Progenitor cell of endocrine pancreas (in vitro differentiated cells): Measurements from ENCODE around the gene KDM5A. TPM values are rescaled to one million over a fixed set of nuclear protein-coding genes. Genes with fewer than 3 reads are reported as not detected.
"Not testable (repeated sequence)": the region's sequence is repeated elsewhere in the genome, so short reads cannot be mapped to it uniquely, and the experiment has no call there.

Experiments
- DNase-seq: peaks from one replicate; pipeline ENCODE4 v3.0.0; 2021; ENCODE audit warnings: low spot score; ENCODE audit not compliant: unreplicated experiment
- H3K27ac Mint-ChIP-seq: 2 replicates; pipeline ENCODE4 v1.8.0; 2021; ENCODE audit warnings: mild to moderate bottlenecking, moderate library complexity, mixed read lengths
- H3K27me3 Mint-ChIP-seq: 2 replicates; pipeline ENCODE4 v1.8.0; 2021; ENCODE audit warnings: mixed read lengths
- H3K36me3 Mint-ChIP-seq: 2 replicates; pipeline ENCODE4 v1.8.0; 2022; ENCODE audit warnings: mixed read lengths; ENCODE audit not compliant: insufficient read depth
- H3K4me1 Mint-ChIP-seq: 2 replicates; pipeline ENCODE4 v1.8.0; 2021; ENCODE audit warnings: low read depth, mixed read lengths
- H3K4me3 Mint-ChIP-seq: 2 replicates; pipeline ENCODE4 v1.8.0; 2021; ENCODE audit warnings: low read depth, mild to moderate bottlenecking, moderate library complexity, mixed read lengths
- H3K9me3 Mint-ChIP-seq: 2 replicates; pipeline ENCODE4 v1.8.0; 2021; ENCODE audit warnings: low read depth, mixed read lengths
- CTCF ChIP-seq: fragments of 200-600 bp; sonication (generic); IDR thresholded peaks from one replicate; pipeline ENCODE4 v1.5.0; 2021; ENCODE audit warnings: antibody characterized with exemption, mild to moderate bottlenecking; ENCODE audit not compliant: unreplicated experiment
- total RNA-seq: library from RNA; stranded (reverse); gene quantifications from 2 replicates; pipeline ENCODE4 v1.2.1, GENCODE V29; 2021

KDM5A gene
- total RNA-seq, 1 donor from 2014 or later: 137 TPM

- TF ChIP-seq CTCF: no peak
Observed at GRCh38 chr12:240566-240965, 148.6 kb downstream of the KDM5A start.

GRCh38 chr12:238736-239398 lies 150.3 kb downstream of the KDM5A start:
- no peak for DNase-seq
- H3K36me3 Mint-ChIP-seq: peaks cover 3% of the 10 kb centered on the region
- peaks cover 3% of the 10 kb centered on the region for H3K27me3 Mint-ChIP-seq
- no peaks in the 10 kb centered on the region for H3K4me1 Mint-ChIP-seq
- H3K4me3 Mint-ChIP-seq: no peak overlapping the region
- no peak overlapping the region for H3K27ac Mint-ChIP-seq
- TF ChIP-seq CTCF: no peak
- H3K9me3 Mint-ChIP-seq: peaks cover 17% of the 10 kb centered on the region

More at GRCh38 chr12:240566-240965, 148.6 kb downstream of the KDM5A start:
- Mint-ChIP-seq H3K27me3 (peaks cover 3% of the 10 kb centered on the region), H3K4me1 (no peaks in the 10 kb centered on the region), H3K9me3 (peaks cover 9% of the 10 kb centered on the region), H3K27ac (no peak overlapping the region), H3K4me3 (no peak overlapping the region), H3K36me3 (peaks cover 3% of the 10 kb centered on the region)
- DNase-seq: no peak

- Mint-ChIP-seq H3K27me3 (peaks cover 3% of the 10 kb centered on the region), H3K27ac (no peak overlapping the region), H3K4me1 (no peaks in the 10 kb centered on the region), H3K9me3 (peaks cover 17% of the 10 kb centered on the region), H3K36me3 (peaks cover 3% of the 10 kb centered on the region), H3K4me3 (no peak overlapping the region)
- DNase-seq: no peak
- TF ChIP-seq CTCF: no peak
Observed at GRCh38 chr12:238116-238515, 151.0 kb downstream of the KDM5A start.

- peaks cover 17% of the 10 kb centered on the region for H3K9me3 Mint-ChIP-seq
- H3K4me1 Mint-ChIP-seq: no peaks in the 10 kb centered on the region
- no peak overlapping the region for H3K4me3 Mint-ChIP-seq
- H3K36me3 Mint-ChIP-seq: peaks cover 3% of the 10 kb centered on the region
- peaks cover 3% of the 10 kb centered on the region for H3K27me3 Mint-ChIP-seq
- TF ChIP-seq CTCF: no peak
- no peak for DNase-seq
- no peak overlapping the region for H3K27ac Mint-ChIP-seq
Observed at GRCh38 chr12:237026-237815, 151.9 kb downstream of the KDM5A start.

- peaks cover 3% of the 10 kb centered on the region for H3K36me3 Mint-ChIP-seq
- no peak for TF ChIP-seq CTCF
- H3K27ac Mint-ChIP-seq: no peak overlapping the region
- H3K4me1 Mint-ChIP-seq: no peaks in the 10 kb centered on the region
- DNase-seq: no peak
- H3K27me3 Mint-ChIP-seq: peaks cover 3% of the 10 kb centered on the region
- peaks cover 17% of the 10 kb centered on the region for H3K9me3 Mint-ChIP-seq
- no peak overlapping the region for H3K4me3 Mint-ChIP-seq
Observed at GRCh38 chr12:236445-236844, 152.7 kb downstream of the KDM5A start.

GRCh38 chr12:235967-236366 lies 153.2 kb downstream of the KDM5A start:
- H3K27ac Mint-ChIP-seq, H3K4me1 Mint-ChIP-seq, H3K36me3 Mint-ChIP-seq, H3K27me3 Mint-ChIP-seq, H3K4me3 Mint-ChIP-seq, DNase-seq: not testable (repeated sequence)
- peaks cover 17% of the 10 kb centered on the region for H3K9me3 Mint-ChIP-seq
